Right forelimb (tissue), 1 donor: ENCODE results near the gene HMGN5.

Experiments used
- DNase-seq: peaks from one replicate; pipeline ENCODE4 v3.0.0-alpha.2; 2018

HMGN5 gene, protein sequence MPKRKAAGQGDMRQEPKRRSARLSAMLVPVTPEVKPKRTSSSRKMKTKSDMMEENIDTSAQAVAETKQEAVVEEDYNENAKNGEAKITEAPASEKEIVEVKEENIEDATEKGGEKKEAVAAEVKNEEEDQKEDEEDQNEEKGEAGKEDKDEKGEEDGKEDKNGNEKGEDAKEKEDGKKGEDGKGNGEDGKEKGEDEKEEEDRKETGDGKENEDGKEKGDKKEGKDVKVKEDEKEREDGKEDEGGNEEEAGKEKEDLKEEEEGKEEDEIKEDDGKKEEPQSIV

DNA sequence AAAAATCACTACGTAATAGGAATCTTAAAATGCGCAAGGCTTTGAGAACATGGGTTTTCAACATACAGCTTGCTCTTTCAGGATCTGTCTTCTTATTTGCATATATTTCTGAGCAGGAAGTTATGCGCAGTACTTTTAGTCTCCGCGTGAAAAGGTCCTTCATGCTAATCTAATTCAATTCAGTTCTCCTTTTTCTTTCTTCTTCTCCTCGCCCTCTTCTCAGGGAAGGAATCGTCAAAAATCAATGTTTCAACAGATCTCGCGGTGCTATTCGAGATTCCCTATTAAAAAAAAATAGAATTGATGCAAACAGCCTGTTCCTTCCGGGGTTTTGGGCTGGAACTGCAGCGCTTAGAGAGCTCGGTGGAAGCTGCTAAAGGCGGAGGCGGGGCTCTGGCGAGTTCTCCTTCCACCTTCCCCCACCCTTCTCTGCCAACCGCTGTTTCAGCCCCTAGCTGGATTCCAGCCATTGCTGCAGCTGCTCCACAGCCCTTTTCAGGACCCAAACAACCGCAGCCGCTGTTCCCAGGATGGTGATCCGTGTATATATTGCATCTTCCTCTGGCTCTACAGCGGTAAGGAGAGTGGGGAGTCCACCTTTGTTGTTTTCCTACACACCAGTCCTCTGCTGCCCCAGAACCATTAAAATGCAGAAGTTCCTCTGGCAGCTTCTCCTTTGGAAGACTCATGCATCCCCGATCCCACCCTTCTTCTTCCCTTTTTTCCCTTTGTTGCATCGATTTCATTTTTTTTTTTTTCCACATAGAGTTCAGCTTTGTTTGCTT lies at the start of gene HMGN5, which contains the start of gene SH3BGRL:
TSS of gene HMGN5 (minus strand) at position 243 of the 785 bp plus-strand sequence. CDS start 80,364 bp downstream, outside the sequence.
TSS of gene SH3BGRL (plus strand) at position 432 of the 785 bp plus-strand sequence. CDS start at position 531, 99 bp downstream.
- peak; percentile 88 for DNase-seq

GRCh38 chrX:81241753-81242152 lies 40.0 kb upstream of the HMGN5 start:
- DNase-seq: no peak

- DNase-seq: no peak
Observed at GRCh38 chrX:81240701-81241331, 39.1 kb upstream of the HMGN5 start.

GRCh38 chrX:81238166-81238565 lies 36.5 kb upstream of the HMGN5 start:
- no peak for DNase-seq

- DNase-seq: no peak
Observed at GRCh38 chrX:81237516-81237915, 35.8 kb upstream of the HMGN5 start.

GRCh38 chrX:81232218-81232617 lies 30.5 kb upstream of the HMGN5 start:
- no peak for DNase-seq

- DNase-seq: no peak
Observed at GRCh38 chrX:81231476-81231875, 29.8 kb upstream of the HMGN5 start.

DNA sequence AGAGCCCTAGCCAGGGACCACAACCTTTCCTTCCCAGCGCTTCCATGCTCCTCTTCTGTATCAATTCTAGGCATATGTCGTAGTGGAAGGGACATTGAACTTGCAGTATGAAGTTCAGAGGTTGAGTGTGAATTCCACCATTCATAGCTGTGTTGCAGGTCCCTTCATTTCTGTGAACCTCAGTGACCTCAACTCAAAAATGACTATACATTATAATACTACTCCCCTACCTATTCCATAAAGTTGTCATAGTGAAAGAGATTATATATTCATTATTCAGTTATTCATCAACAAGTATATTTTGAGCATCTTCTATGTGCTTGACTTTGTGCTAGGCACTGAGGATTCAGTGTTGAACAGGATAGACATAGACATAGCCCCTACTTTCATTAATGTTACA lies 28.2 kb upstream of the HMGN5 start:
- DNase-seq: no peak

- no peak for DNase-seq
Observed at GRCh38 chrX:81229229-81229628, 27.5 kb upstream of the HMGN5 start.

- no peak for DNase-seq
Observed at GRCh38 chrX:81215685-81216084, 14.0 kb upstream of the HMGN5 start.

DNA sequence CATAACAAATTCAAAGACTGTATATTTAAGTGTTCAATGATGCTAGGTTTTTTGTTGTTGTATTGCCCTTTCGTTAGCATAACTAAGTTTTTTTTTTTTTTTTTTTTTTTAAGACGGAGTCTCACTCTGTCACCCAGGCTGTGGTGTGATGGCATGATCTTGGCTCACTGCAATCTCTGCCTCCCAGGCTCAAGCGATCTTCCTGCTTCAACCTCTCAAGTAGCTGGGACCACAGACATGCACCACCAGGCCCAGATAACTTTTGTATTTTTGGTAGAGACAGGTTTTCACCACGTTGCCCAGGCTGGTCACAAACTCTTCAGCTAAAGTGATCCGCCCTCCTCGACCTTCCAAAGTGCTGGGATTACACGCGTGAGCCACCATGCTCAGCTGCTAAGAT lies 7.2 kb upstream of the HMGN5 start:
- no peak for DNase-seq

DNA sequence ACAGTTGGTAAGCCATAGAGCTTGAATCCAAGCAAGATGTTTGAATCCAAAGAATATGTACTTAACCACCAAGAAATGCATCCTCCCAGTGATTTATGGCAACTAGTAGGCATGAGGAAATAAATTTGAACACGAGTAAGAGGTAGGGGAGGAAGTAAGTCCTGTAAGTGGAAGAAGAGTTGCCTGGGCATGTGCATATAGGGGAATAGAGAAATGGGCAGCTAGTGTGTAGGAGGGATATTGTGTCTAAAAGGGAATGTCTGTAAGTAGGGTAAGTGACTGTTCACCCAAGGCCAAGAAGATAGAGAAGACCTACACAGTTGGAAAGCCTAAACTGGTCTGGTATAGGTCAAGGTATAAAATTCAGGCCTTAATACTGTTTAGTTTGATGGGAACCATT lies 4.8 kb upstream of the HMGN5 start:
- DNase-seq: no peak

DNA sequence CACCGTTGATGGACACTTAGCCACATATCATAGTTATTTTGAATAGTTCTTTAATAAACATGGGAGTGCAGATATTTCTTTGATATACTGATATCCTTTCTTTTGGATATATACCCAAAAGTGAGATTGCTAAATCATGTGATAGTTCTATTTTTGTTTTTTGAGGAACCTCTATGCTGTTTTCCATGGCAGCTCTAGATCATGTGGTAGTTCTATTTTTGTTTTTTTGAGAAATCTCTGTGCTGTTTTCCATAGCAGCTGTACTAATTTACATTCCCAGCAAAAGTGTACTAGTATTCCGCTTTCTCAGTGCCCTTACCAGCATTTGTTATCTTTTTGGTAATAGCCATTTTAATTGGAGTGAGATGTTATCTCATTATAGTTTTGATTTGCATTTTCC lies 3.8 kb upstream of the HMGN5 start:
- DNase-seq: no peak

DNA sequence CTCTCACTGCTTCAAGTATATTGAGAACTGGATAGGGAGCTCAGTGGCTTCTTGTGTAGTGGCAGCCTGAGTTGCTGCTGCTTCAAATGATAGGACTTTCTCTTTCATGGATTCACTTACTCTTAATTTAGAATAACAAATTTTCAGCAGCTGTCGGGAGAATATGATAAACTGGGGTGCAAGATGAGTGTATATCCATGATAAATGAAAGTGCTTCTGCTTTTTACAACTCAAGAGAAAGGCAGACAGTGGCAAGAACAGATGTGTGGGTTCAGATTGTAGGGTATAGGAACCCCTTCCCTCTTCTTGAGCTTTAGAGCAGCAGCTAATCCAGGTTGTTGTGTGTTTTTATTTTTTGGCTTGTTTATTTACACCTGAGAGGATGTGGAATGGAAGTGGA lies 1.2 kb upstream of the HMGN5 start:
- no peak for DNase-seq

- DNase-seq: peak; percentile 52
Observed at GRCh38 chrX:81202456-81202819, 725 bp upstream of the HMGN5 start.

GRCh38 chrX:81201071-81201470 lies 642 bp downstream of the HMGN5 start:
- DNase-seq: no peak

GRCh38 chrX:81195712-81196111 lies 6.0 kb downstream of the HMGN5 start:
- peak; percentile 42 for DNase-seq

DNA sequence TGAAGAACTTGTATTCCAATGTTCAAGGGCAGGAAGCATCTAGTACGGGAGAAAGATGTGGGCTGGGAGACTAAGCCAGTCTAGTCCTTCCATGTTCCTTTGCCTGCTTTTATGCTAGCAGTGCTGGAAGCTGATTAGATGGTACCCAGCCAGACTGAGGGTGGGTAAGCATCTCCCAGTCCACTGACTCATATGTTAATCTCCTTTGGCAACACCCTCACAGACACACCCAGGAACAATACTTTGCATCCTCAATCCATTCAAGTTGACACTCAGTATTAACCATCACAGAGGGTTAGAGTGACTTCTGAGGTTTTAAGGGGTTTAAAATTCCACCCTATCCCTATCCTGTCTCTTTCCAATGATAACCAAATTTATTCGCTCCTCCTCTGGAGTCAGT lies 6.5 kb downstream of the HMGN5 start:
- no peak for DNase-seq

DNA sequence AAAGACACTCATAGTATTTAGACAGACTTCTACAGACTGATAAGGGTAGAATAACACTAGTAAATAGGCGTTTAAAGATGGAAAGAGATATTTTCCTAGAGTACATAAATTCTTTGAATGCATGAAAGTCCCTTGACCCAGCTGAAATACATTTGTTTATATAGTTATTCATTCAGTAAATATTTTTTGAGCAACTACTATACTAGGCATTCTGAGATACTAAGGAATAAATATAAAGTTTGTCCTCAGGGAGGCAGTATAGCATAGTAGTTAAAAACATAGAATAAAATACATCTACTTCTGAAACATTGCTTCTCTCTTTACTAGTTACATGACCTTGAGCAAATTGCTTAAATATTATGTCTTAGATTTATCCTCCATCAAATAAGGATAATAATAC lies 27.4 kb downstream of the HMGN5 start:
- no peak for DNase-seq

GRCh38 chrX:81168391-81168790 lies 33.3 kb downstream of the HMGN5 start:
- DNase-seq: no peak

DNA sequence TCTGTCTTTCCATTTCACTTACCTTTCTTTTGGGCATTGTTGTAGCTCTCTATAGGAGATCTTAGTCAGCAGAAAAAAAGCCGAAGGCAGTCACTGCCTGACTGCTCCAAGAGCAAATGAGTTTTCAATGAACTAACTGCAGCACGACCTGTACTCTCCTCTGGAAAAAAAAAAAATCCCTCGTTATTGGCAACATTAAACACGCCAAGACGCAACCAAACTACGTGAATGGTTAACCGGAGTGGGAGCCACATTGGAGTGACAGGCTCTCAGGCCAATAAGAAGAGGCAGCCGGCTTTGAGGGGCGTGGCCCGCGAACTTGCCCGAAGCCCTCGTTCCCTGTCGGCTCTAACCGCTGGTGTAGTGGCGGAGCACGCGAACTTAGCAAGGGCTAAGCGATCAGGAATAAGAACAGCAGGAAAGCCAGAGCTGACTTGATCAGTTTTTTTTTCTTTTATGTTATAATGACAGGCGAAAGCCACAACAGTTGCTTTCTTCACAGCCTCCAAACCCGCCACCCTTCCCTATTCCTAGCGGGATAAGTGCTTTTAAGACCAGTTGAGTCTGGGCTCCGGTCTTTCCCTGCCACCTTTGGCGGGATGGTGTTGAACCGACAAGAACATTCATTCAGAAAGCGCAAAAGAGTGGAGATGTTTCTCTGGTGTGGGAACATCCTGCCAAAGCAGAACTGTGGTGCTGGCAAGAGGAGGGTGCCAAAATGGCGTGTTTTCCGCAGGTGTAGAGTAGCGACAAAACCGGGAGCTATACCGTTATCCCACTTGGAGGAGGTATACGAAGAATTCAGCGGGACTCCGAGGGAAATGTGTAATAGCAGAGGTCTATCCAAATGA lies 80.0 kb downstream of the HMGN5 start:
- peak; percentile 93 for DNase-seq

GRCh38 chrX:81120936-81121371 lies 80.8 kb downstream of the HMGN5 start:
- peak; percentile 56 for DNase-seq
